ENCODE measurements around the gene FAM174A. TPM values are rescaled to one million over a fixed set of nuclear protein-coding genes. Genes with fewer than 3 reads are reported as not detected.

Gene FAM174A
- polyA plus RNA-seq, 2 of the 4 experiments (the other 2 are of a cell fraction) = 13.8 to 14.6 TPM

DNA sequence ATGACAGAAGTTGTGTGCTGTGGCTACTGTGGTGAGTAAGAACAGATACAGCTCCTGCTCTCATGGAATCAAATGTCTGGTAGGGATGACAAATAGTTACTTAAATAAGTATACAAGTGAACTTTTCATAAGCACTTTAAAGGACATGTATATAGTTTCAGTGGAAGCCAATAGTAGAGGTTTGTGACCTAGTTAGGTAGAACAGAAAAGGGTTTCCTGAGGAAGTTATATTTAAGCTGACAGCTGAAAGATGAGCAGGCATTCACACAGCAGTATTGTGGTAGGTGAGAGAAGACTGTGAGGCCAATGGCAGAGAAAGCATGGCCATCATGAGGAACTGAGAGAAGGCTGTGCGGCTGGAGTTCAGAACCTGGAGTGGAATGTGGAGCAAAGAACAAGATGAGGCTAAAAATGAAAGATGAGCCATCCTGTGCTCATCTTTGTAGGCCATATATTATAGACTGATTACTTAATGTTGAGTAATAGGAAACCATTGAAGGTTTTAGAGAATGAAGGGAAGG lies 15.4 kb downstream of the FAM174A start:
- FAIRE-seq (no peak), ATAC-seq (no peak), DNase-seq (ENCODE audit: low read depth in 1 of 2, low spot score in 1 of 2) (no peak)
- WGBS (ENCODE audit: missing lambda C conversion rate) = 76% methylated on average over 1 of the region's 1 CpG
- no peak overlapping the region for H3K4me2 ChIP-seq
- ChIA-PET POLR2A (no interaction called here), CTCF (no interaction called here)
- no peaks in the 10 kb centered on the region for H3K9me3 ChIP-seq
- no peak overlapping the region for H3K4me3 ChIP-seq
- TF ChIP-seq, protein P1, sequence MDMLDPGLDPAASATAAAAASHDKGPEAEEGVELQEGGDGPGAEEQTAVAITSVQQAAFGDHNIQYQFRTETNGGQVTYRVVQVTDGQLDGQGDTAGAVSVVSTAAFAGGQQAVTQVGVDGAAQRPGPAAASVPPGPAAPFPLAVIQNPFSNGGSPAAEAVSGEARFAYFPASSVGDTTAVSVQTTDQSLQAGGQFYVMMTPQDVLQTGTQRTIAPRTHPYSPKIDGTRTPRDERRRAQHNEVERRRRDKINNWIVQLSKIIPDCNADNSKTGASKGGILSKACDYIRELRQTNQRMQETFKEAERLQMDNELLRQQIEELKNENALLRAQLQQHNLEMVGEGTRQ (IDR thresholded peaks at IDR 0.05) = no peak
- TF ChIP-seq CBX8 (IDR thresholded peaks at IDR 0.05) = no peak
- no peak for TF ChIP-seq RNF2 (IDR thresholded peaks at IDR 0.05; ENCODE audit: borderline replicate concordance, low read depth)
- no peak for TF ChIP-seq ZFP36 (IDR thresholded peaks at IDR 0.05; ENCODE audit: borderline replicate concordance, partially characterized antibody)
- TF ChIP-seq, protein P2, sequence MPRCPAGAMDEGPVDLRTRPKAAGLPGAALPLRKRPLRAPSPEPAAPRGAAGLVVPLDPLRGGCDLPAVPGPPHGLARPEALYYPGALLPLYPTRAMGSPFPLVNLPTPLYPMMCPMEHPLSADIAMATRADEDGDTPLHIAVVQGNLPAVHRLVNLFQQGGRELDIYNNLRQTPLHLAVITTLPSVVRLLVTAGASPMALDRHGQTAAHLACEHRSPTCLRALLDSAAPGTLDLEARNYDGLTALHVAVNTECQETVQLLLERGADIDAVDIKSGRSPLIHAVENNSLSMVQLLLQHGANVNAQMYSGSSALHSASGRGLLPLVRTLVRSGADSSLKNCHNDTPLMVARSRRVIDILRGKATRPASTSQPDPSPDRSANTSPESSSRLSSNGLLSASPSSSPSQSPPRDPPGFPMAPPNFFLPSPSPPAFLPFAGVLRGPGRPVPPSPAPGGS (IDR thresholded peaks at IDR 0.05) = no peak
- TF ChIP-seq ESRRA (IDR thresholded peaks at IDR 0.05; ENCODE audit: borderline replicate concordance, low read length) = no peak
- TF ChIP-seq, protein P3, sequence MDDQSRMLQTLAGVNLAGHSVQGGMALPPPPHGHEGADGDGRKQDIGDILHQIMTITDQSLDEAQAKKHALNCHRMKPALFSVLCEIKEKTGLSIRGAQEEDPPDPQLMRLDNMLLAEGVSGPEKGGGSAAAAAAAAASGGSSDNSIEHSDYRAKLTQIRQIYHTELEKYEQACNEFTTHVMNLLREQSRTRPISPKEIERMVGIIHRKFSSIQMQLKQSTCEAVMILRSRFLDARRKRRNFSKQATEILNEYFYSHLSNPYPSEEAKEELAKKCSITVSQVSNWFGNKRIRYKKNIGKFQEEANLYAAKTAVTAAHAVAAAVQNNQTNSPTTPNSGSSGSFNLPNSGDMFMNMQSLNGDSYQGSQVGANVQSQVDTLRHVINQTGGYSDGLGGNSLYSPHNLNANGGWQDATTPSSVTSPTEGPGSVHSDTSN (IDR thresholded peaks at IDR 0.05) = no peak
- TF ChIP-seq JUNB (IDR thresholded peaks at IDR 0.05) = no peak
- TF ChIP-seq CEBPB (IDR thresholded peaks at IDR 0.05) = no peak
- TF ChIP-seq HDAC2 (IDR thresholded peaks at IDR 0.05) = no peak
- no peak for TF ChIP-seq ZNF302 (CRISPR knock-in tag; IDR thresholded peaks at IDR 0.05)
- no peak for TF ChIP-seq PHF8 (IDR thresholded peaks at IDR 0.05; ENCODE audit: borderline replicate concordance, low read depth)
- TF ChIP-seq, protein P4, sequence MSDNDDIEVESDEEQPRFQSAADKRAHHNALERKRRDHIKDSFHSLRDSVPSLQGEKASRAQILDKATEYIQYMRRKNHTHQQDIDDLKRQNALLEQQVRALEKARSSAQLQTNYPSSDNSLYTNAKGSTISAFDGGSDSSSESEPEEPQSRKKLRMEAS (IDR thresholded peaks at IDR 0.05) = no peak
- no peak for TF ChIP-seq GATA3 (IDR thresholded peaks at IDR 0.05; ENCODE audit: borderline replicate concordance)
- no peak overlapping the region for H3K27ac ChIP-seq
- H3K4me1 ChIP-seq = no peaks in the 10 kb centered on the region

DNA sequence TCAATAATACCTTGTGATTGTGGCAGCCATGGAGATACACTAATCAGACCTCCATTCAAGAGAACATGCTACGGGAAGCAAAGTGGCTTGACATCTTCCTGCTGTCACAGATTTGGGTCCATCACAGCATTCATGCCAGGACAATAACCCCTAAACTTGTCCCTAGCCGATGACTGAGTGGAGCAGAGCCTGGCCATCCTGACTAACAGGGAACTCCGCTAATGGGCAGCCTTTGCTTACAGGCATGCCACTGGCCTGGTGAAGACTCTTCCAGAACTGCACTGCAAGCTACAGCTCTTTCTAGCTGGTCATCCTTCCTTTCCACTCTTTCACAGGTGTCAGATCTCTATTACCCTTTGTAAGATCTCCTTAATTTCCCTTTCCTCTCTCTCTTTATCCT lies 16.0 kb downstream of the FAM174A start:
- no peak for FAIRE-seq
- H3K9me3 ChIP-seq = no peaks in the 10 kb centered on the region
- CTCF ChIA-PET = no interaction called here
- H3K4me1 ChIP-seq = no peaks in the 10 kb centered on the region
- no peak overlapping the region for H3K4me2 ChIP-seq
- no peak overlapping the region for H3K4me3 ChIP-seq
- ATAC-seq = no peak
- no peak for DNase-seq (ENCODE audit: low read depth in 1 of 2, low spot score in 1 of 2)
- TF ChIP-seq ZC3H11A (IDR thresholded peaks at IDR 0.05) (no peak), RNF2 (IDR thresholded peaks at IDR 0.05; ENCODE audit: borderline replicate concordance, low read depth) (no peak), JUN (IDR thresholded peaks at IDR 0.05) (no peak), EP300 (IDR thresholded peaks at IDR 0.05) (no peak), MYC (IDR thresholded peaks at IDR 0.05; ENCODE audit: borderline replicate concordance, low read length) (no peak), SMC3 (IDR thresholded peaks at IDR 0.05) (no peak), PHF8 (IDR thresholded peaks at IDR 0.05; ENCODE audit: borderline replicate concordance, low read depth) (no peak), TP53 (CRISPR knock-in tag; IDR thresholded peaks at IDR 0.05) (no peak), HOXB5 (CRISPR knock-in tag; IDR thresholded peaks at IDR 0.05) (no peak), RARB (CRISPR knock-in tag; IDR thresholded peaks at IDR 0.05) (no peak), RCOR1 (IDR thresholded peaks at IDR 0.05; ENCODE audit: low read depth, low read length) (no peak), FOSL2 (IDR thresholded peaks at IDR 0.05) (no peak), FOSL2 (CRISPR knock-in tag; IDR thresholded peaks at IDR 0.05) (no peak), ZFP36 (IDR thresholded peaks at IDR 0.05; ENCODE audit: borderline replicate concordance, partially characterized antibody) (no peak)
- TF ChIP-seq, protein P2 (IDR thresholded peaks at IDR 0.05) = no peak
- POLR2A ChIA-PET = no interaction called here
- WGBS (ENCODE audit: missing lambda C conversion rate) = 92% methylated on average over 3 of the region's 3 CpGs
- no peak overlapping the region for H3K27ac ChIP-seq
